Endothelial cell of coronary artery (primary cell): ENCODE measurements around the gene NSRP1. TPM values are rescaled to one million over a fixed set of nuclear protein-coding genes. Genes with fewer than 3 reads are reported as not detected.

Experiments
- total RNA-seq: library from RNA; depleted of rRNA; stranded (reverse); fragments of >200 nt; gene quantifications from 2 replicates; pipeline ENCODE4 v1.2.3, GENCODE V29; 2014

NSRP1 gene
- 8.7 and 10.9 TPM in 2 replicates for total RNA-seq

GRCh38 chr17:30116661-30117551 is at the start of gene NSRP1:
Gene NSRP1, plus strand, starts transcription at chr17:30116816. Its CDS starts 28 bp downstream, at chr17:30116844.

GRCh38 chr17:30235386-30236296 is 119.0 kb downstream of the NSRP1 start, which contains the start of gene SLC6A4:
Gene SLC6A4, minus strand, starts transcription at chr17:30235697. Its CDS starts 13,739 bp downstream, at chr17:30221958.

Other genes with a start within 250 kb of the NSRP1 start
- gene SSH2, start 186.6 kb upstream of the NSRP1 start, total RNA-seq, result 19.0 and 21.8 TPM in 2 replicates
- 0.27 and 0.28 TPM in 2 replicates for gene EFCAB5, start 175.2 kb upstream of the NSRP1 start, total RNA-seq
- under 0.01 TPM in 2 replicates for gene SLC6A4, start 118.9 kb downstream of the NSRP1 start, total RNA-seq
- gene BLMH, start 175.1 kb downstream of the NSRP1 start, total RNA-seq, result 55.4 and 63.2 TPM in 2 replicates
- gene TMIGD1, start 217.2 kb downstream of the NSRP1 start, total RNA-seq, result not detected in 2 replicates